GM12872 (cell line): Measurements from ENCODE around the gene TRIM9.

Experiments
- CTCF ChIP-seq: IDR thresholded peaks from 3 replicates; pipeline ENCODE4 v1.5.1; 2011; ENCODE audit warnings: low read depth, mild to moderate bottlenecking, low read length, moderate library complexity; ENCODE audit not compliant: insufficient read depth

The TRIM9 gene

GRCh38 chr14:50928002-50928635 lies 166.8 kb downstream of the TRIM9 start:
- TF ChIP-seq CTCF, result no peak

GRCh38 chr14:50926851-50927386 lies 168.0 kb downstream of the TRIM9 start:
- TF ChIP-seq CTCF, result no peak
